OCI-LY7 (cell line): ENCODE data around the gene ZNF638.

Source experiments
- EZH2phosphoT487 ChIP-seq: fragments of 200-600 bp; sonication (generic); IDR thresholded peaks from 2 replicates; pipeline ENCODE4 v1.6.1; 2018; ENCODE audit warnings: low read depth, borderline replicate concordance, mild to moderate bottlenecking, mixed run types, antibody characterized with exemption, low read length, moderate library complexity, mixed read lengths
- TF ChIP-seq, protein P1 (sequence below): fragments of 200-600 bp; sonication (generic); conservative IDR thresholded peaks from 2 replicates; pipeline ENCODE4 v1.5.1; 2014; ENCODE audit warnings: mild to moderate bottlenecking, antibody characterized with exemption, low read length, moderate library complexity, mixed read lengths

DNA sequence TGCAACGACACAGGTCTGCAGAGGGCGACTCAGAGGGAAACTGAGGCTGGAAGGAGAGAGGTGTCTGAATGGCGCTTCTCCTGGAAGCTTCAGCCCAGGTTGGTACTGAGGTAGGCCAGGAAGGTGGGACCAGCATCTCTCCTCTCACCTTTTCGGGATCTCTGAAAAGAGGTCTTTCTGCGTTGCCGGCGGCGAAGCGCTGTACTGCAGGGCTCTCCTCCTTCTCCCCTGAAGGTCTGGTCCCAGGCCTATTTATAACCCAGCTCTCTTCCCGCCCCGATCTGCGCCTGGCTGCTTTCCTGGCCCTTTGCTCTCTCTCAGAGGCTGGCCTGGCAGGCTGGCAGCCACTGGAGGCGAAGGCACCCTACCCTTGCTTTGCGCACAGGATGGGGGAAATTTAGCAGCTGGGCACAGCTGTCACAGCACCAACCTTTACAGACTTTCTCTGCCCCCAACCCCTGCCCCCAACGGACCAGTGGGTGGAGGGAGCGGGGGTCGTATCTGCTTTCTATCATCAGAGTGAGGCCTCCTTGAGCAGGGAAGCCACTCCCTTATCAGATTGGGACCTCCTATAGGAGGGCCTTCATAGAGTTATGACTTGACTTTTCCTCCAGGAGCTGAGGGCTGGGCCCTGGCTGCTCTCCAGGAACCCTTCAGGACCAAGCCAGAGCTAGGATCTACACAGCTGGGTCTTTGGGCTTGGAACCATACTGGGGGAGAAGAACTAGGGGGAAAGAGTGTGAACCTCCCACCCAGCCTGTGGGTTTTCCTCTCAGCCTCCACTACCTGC is 122.8 kb downstream of the ZNF638 start:
- TF ChIP-seq, protein P1, sequence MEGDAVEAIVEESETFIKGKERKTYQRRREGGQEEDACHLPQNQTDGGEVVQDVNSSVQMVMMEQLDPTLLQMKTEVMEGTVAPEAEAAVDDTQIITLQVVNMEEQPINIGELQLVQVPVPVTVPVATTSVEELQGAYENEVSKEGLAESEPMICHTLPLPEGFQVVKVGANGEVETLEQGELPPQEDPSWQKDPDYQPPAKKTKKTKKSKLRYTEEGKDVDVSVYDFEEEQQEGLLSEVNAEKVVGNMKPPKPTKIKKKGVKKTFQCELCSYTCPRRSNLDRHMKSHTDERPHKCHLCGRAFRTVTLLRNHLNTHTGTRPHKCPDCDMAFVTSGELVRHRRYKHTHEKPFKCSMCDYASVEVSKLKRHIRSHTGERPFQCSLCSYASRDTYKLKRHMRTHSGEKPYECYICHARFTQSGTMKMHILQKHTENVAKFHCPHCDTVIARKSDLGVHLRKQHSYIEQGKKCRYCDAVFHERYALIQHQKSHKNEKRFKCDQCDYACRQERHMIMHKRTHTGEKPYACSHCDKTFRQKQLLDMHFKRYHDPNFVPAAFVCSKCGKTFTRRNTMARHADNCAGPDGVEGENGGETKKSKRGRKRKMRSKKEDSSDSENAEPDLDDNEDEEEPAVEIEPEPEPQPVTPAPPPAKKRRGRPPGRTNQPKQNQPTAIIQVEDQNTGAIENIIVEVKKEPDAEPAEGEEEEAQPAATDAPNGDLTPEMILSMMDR, result no peak
- no peak for TF ChIP-seq EZH2phosphoT487
